GDM1 (cell line): ENCODE data around the gene VAT1L.

Experiments
- DNase-seq: peaks from one replicate; lab custom pipeline; 2025; lab: John Stamatoyannopoulos, UW

The VAT1L gene

GRCh38 chr16:77869997-77870813 lies 81.8 kb downstream of the VAT1L start:
- DNase-seq: no peak

GRCh38 chr16:77871932-77872331 lies 83.6 kb downstream of the VAT1L start:
- DNase-seq: no peak

- DNase-seq: no peak
These were observed 84.7 kb downstream of the VAT1L start for GRCh38 chr16:77873066-77873465.

- no peak for DNase-seq
These were observed 86.0 kb downstream of the VAT1L start for GRCh38 chr16:77874347-77874746.

- no peak for DNase-seq
These were observed 88.4 kb downstream of the VAT1L start for GRCh38 chr16:77876776-77877175.

GRCh38 chr16:77877712-77878347 lies 89.5 kb downstream of the VAT1L start:
- no peak for DNase-seq

- no peak for DNase-seq
These were observed 93.1 kb downstream of the VAT1L start for GRCh38 chr16:77881355-77882030.

- no peak for DNase-seq
These were observed 94.0 kb downstream of the VAT1L start for GRCh38 chr16:77882358-77882757.

GRCh38 chr16:77885571-77886295 lies 97.4 kb downstream of the VAT1L start:
- no peak for DNase-seq

- DNase-seq: no peak
These were observed 100.5 kb downstream of the VAT1L start for GRCh38 chr16:77888871-77889270.

- DNase-seq: no peak
These were observed 101.7 kb downstream of the VAT1L start for GRCh38 chr16:77890075-77890474.

- DNase-seq: no peak
These were observed 105.8 kb downstream of the VAT1L start for GRCh38 chr16:77894162-77894561.

GRCh38 chr16:77895962-77896361 lies 107.6 kb downstream of the VAT1L start:
- no peak for DNase-seq

- no peak for DNase-seq
These were observed 108.2 kb downstream of the VAT1L start for GRCh38 chr16:77896415-77897128.

- DNase-seq: no peak
These were observed 108.7 kb downstream of the VAT1L start for GRCh38 chr16:77897129-77897437.

GRCh38 chr16:77897831-77898605 lies 109.7 kb downstream of the VAT1L start:
- DNase-seq: no peak

- DNase-seq: no peak
These were observed 110.4 kb downstream of the VAT1L start for GRCh38 chr16:77898671-77899211.

- DNase-seq: no peak
These were observed 111.1 kb downstream of the VAT1L start for GRCh38 chr16:77899416-77899815.

GRCh38 chr16:77905374-77905920 lies 117.1 kb downstream of the VAT1L start:
- no peak for DNase-seq

GRCh38 chr16:77910021-77910420 lies 121.7 kb downstream of the VAT1L start:
- no peak for DNase-seq
